HG03064 (cell line): ENCODE data around the gene OXLD1.

ENCODE experiments used
- ATAC-seq: cut with Tn5 transposase; IDR thresholded peaks from one replicate; pipeline ENCODE4 v1.9.1; 2021; ENCODE audit warnings: low read depth; ENCODE audit not compliant: unreplicated experiment

Gene OXLD1

DNA sequence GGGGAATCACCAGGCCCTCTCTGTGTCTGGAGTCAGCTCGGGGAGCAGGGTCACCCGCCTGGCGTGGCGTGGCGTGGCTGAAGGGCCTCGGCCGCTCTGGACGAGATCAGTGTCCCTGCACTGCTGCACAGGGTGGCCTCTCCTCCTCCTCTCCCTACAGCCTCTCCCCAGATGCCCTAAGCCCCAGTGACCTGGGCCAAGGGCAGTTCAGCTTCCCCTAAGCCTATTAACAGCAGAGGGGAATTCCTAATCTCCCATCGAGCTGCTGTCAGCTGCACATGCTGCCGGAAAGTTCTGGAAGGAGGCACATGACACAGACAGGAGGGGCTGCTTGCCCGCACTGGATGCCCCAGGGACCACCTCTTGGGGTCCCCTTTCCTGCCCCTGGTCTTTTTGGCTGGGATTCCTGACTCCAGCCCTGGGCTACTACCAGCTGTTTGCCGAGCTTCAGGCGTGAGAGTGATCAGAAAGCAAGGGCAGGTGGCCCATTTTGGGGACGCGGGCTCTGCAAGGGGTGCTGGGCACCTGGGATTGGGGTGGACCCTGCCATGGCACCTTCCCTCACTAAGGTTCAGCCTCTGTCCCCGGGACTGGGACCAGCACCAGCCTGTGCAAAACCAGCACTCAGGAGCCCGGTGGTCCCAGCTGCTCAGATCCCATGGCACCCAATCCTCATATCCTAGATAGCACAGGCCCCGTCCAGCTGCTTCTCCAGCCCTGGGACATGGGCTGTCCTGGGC is 10.9 kb downstream of the OXLD1 start:
- ATAC-seq: no peak

DNA sequence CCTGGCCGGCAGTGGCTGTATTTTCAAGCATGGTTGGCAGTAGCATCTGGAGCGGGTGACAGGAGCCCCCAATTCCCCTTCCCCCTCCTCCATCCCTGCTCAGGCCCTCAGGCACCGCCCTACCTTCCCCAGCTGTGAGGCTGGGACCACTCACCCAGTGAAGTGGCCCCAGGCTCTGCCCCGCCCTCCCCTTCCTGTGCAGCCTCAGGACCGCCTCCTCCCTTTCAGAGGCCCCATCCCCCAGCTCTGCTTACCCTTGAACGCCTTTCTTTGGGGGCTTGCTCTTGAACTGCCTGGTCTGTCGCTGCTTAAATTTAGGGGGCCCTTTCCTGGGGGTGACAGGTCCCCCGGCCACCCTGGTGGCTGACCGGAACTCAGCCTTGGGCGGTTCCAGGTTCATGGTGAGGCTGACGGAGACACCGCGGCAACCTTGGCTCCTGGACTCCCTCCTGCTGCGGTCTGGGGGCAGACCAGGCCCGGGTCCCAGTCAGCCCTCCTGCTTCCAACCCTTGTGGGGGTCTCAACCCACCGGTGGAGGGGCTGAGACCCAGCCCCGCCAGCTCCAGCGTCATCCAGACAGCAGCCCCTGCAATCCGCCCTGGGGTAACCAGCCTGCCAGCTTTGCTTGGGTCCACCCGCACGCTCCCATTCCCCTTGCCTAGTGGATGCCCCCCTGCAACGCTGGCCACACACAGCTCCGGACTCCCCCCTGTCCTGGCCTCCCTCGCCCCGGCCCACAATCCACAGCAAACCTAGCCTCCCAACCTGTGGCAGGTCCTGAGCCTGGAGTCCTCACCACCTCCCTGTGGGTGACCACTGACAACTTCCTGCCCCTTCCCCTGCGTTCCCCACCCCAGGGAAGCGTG is 13.3 kb downstream of the OXLD1 start:
- no peak for ATAC-seq

- ATAC-seq: no peak
Measured at GRCh38 chr17:81651692-81652091, 14.7 kb downstream of the OXLD1 start.

- ATAC-seq: no peak
Measured at GRCh38 chr17:81650951-81651350, 15.5 kb downstream of the OXLD1 start.

DNA sequence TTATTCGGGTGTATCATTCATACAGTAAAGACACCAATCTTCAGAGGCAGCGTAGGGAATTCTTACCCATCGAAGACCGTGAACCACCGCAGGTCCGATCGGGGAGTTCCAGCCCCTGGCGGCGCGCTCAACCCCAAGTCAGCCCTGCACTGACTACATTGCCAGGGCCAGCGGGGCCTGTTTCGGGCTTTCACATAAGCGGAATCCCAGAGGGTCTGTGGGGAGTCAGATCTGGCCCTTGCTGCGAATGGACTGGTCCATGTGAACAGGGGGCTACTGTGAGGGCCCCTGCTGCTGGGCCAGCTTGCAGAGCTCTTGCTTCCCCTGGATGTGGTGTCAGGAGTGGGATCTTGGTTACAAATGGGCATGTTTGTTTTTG is 17.7 kb downstream of the OXLD1 start:
- no peak for ATAC-seq

DNA sequence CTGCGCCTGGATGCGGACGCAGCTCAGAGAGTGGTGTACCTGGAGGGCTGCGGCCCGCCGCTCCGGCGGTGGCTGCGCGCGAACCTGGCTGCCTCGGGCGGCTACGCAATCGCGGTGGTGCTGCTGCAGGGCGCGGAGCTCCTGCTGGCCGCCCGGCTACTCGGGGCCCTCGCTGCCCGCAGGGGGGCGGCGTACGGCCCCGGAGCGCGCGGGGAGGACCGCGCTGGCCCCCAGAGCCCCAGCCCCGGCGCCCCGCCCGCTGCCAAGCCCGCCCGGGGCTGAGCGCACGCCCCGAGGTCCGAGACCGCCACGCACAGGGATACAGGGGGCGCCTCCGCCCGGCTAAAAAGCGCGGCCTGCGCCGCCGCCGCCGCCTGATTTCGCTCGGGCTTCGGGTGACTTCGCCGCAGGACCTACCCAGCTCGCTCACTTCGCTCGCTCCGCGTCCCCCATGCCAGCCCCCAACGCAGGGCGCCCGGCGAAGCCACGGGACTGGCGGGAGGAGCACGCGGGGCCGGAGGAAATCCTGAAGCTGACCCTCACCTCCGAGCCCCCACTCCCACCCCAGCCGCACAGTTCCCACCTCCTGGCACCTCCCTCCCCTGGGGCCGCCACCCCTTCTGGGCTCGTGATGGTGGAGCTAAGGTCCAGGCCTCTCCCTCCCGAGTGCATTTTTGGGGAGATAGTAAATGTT is 18.2 kb downstream of the OXLD1 start:
- no peak for ATAC-seq

GRCh38 chr17:81647640-81648012 is 18.8 kb downstream of the OXLD1 start:
- no peak for ATAC-seq

- no peak for ATAC-seq
Measured at GRCh38 chr17:81646869-81647600, 19.4 kb downstream of the OXLD1 start.

GRCh38 chr17:81644976-81645952 is 21.1 kb downstream of the OXLD1 start:
- no peak for ATAC-seq

- ATAC-seq: no peak
Measured at GRCh38 chr17:81644496-81644895, 21.9 kb downstream of the OXLD1 start.

DNA sequence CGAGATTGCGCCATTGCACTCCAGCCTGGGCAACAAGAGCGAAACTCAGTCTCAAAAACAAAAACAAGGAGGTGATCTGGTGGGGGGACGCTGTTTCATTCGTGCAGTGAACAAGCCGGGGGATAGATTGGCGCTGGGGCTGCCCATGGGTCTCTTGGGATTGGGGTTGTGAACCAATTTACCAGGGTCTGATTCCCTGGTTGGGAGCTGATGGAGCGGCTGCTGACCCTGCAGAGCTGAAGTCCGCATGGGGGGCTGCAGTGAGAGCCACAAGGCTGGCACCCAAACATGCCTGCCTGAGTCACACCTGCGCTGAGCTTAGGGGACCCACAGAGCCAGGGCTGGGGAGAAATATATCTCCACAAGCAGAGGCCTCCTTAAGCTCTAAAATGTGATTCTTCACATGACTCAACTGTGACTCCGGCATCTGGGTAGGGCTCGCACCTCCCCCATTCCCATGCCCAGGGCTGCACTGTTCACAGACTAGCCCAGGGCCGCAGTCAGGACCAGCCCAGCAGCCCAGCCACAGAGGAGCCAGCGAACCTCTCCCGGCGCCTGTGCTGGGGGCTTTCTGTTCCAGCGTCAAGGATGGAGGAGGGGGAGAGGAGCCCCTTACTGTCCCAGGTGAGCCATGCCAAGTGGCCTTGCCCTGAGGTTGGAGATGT is 24.4 kb downstream of the OXLD1 start:
- no peak for ATAC-seq

- ATAC-seq: no peak
Measured at GRCh38 chr17:81640011-81640410, 26.4 kb downstream of the OXLD1 start.

DNA sequence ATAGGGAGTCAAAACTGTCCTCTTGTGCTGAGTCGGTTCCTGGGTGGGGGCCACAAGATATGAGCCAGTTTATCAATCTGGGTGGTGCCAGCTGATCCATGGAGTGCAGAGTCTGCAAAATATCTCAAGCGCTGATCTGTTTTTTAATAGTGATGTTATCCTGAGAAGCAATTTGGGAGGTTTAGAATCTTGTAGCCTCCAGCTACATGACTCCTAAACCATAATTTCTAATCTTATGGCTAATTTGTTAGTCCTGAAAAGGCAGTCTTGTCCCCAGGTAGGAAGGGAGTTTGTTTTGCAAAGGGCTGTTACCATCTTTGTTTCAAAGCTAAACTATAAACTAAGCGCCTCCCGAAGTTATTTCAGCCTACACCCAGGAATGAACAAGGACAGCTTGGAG is 27.7 kb downstream of the OXLD1 start:
- ATAC-seq: no peak

GRCh38 chr17:81636505-81637288 is 29.7 kb downstream of the OXLD1 start, which contains the start of the genes NPLOC4 and TSPAN10:
Gene NPLOC4 (minus strand): TSS chr17:81637112. CDS start chr17:81636930, 182 bp downstream.
Gene TSPAN10 (plus strand): TSS chr17:81637196. CDS start chr17:81642413, 5,217 bp downstream.
- ATAC-seq: peak; percentile 72

GRCh38 chr17:81635973-81636504 is 30.4 kb downstream of the OXLD1 start:
- ATAC-seq: no peak

DNA sequence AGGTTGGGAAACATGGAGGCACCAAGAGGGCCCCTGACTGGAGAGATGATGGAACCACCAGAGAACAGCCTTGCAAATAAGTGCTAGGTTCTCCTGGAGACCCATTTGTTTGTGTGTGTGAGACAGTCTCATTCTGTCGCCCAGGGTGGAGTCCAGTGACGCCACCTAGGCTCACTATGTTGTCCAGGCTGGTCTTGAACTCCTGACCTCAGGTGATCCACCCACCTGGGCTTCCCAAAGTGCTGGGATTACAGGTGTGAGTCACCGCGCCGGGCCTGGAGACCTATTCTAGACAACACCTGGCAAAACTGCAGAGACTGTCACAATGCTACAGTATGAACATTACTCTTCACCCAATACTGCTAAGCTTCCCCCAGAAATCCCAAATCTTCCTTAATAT is 31.0 kb downstream of the OXLD1 start:
- no peak for ATAC-seq

GRCh38 chr17:81631482-81631881 is 34.9 kb downstream of the OXLD1 start:
- no peak for ATAC-seq

GRCh38 chr17:81630274-81630673 is 36.1 kb downstream of the OXLD1 start:
- ATAC-seq: no peak
